Dendritic cell treated with granulocyte-macrophage colony-stimulating factor and Interleukin-4, amounts not matched to agents 40 ng/mL and 50 ng/mL, for 4 days (primary cell): Measurements from ENCODE around the gene OSBPL10.

Source experiments
- H3K27ac Mint-ChIP-seq: one replicate; pipeline ENCODE4 v1.8.0; 2022; ENCODE audit warnings: mild to moderate bottlenecking, mixed read lengths
- H3K27me3 Mint-ChIP-seq: one replicate; pipeline ENCODE4 v1.8.0; 2022; ENCODE audit warnings: mild to moderate bottlenecking, mixed read lengths
- H3K36me3 Mint-ChIP-seq: one replicate; pipeline ENCODE4 v1.8.0; 2022; ENCODE audit warnings: low read depth, mixed read lengths
- H3K4me1 Mint-ChIP-seq: one replicate; pipeline ENCODE4 v1.8.0; 2022; ENCODE audit warnings: low read depth, mixed read lengths
- H3K4me3 Mint-ChIP-seq: one replicate; pipeline ENCODE4 v1.8.0; 2022; ENCODE audit warnings: mild to moderate bottlenecking, moderate library complexity, mixed read lengths
- H3K9me3 Mint-ChIP-seq: one replicate; pipeline ENCODE4 v1.8.0; 2022; ENCODE audit warnings: mixed read lengths
- intact Hi-C: fragments of 100-400 bp; cut with micrococcal nuclease; formaldehyde crosslinking; loops from one replicate; pipeline ENCODE4 v1.15.0; 2022

OSBPL10 gene

GRCh38 chr3:31959951-31960792 is 20.9 kb downstream of the OSBPL10 start:
- intact Hi-C loops = no loop called here
- Mint-ChIP-seq H3K4me3 (no peak overlapping the region), H3K27me3 (peaks cover 13% of the 10 kb centered on the region), H3K4me1 (peaks cover 6% of the 10 kb centered on the region), H3K27ac (no peak overlapping the region), H3K36me3 (no peaks in the 10 kb centered on the region), H3K9me3 (peaks cover 9% of the 10 kb centered on the region)

DNA sequence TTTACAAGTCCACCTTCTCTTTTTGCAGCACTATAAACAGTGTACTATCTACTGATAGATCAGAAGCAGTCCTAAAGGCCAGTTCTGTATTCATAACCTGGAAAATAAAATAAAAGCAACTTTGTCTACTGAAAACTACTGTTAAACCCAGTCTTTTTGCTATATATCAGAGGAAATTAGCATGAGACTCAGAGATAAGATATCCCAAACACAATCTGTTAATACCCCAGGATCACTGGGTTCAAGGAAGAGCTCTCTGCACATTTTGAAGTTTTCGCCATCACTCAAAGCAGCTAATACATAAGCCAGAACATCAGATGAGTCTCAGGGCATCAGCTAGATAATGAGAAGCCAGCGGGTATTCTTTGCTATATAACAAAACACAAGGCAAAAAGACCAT is 21.8 kb downstream of the OSBPL10 start:
- H3K27me3 Mint-ChIP-seq = peaks cover 14% of the 10 kb centered on the region
- H3K27ac Mint-ChIP-seq = no peak overlapping the region
- peaks cover 15% of the 10 kb centered on the region for H3K9me3 Mint-ChIP-seq
- peaks cover 6% of the 10 kb centered on the region for H3K4me1 Mint-ChIP-seq
- H3K36me3 Mint-ChIP-seq = no peaks in the 10 kb centered on the region
- intact Hi-C loops = no loop called here
- H3K4me3 Mint-ChIP-seq = no peak overlapping the region

GRCh38 chr3:31958701-31959152 is 22.3 kb downstream of the OSBPL10 start:
- intact Hi-C loops = no loop called here
- Mint-ChIP-seq H3K27me3 (peaks cover 11% of the 10 kb centered on the region), H3K4me1 (peaks cover 6% of the 10 kb centered on the region), H3K27ac (no peak overlapping the region), H3K4me3 (no peak overlapping the region), H3K36me3 (no peaks in the 10 kb centered on the region), H3K9me3 (peaks cover 15% of the 10 kb centered on the region)

- Mint-ChIP-seq H3K27ac (no peak overlapping the region), H3K4me1 (no peaks in the 10 kb centered on the region), H3K36me3 (no peaks in the 10 kb centered on the region), H3K27me3 (peaks cover 8% of the 10 kb centered on the region), H3K4me3 (no peak overlapping the region), H3K9me3 (peaks cover 15% of the 10 kb centered on the region)
- intact Hi-C loops = no loop called here
Observed at GRCh38 chr3:31957106-31957505, 24.0 kb downstream of the OSBPL10 start.

GRCh38 chr3:31955581-31955980 is 25.5 kb downstream of the OSBPL10 start:
- H3K27ac Mint-ChIP-seq = no peak overlapping the region
- intact Hi-C loops = no loop called here
- H3K27me3 Mint-ChIP-seq = peaks cover 3% of the 10 kb centered on the region
- H3K9me3 Mint-ChIP-seq = peaks cover 15% of the 10 kb centered on the region
- no peaks in the 10 kb centered on the region for H3K4me1 Mint-ChIP-seq
- H3K36me3 Mint-ChIP-seq = no peaks in the 10 kb centered on the region
- no peak overlapping the region for H3K4me3 Mint-ChIP-seq

DNA sequence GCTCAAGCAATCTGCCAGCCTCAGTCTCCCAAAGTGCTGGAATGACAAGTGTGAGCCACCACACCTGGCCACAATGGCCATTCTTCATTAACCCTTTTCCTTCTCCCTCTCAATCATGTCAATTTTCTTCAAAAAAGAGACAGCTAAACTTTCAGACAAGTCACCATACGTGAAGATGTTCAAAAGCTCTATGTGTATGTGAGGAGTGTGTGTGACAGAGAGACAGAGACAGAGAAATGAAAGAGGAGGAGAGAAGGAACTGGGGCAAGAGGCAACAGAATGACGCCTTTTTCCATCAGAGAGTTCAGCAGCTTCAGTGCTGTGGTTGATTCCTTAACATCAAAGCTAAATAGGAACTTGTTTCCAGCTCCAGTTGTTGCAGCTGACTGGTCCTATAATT is 27.4 kb downstream of the OSBPL10 start:
- intact Hi-C loops = no loop called here

DNA sequence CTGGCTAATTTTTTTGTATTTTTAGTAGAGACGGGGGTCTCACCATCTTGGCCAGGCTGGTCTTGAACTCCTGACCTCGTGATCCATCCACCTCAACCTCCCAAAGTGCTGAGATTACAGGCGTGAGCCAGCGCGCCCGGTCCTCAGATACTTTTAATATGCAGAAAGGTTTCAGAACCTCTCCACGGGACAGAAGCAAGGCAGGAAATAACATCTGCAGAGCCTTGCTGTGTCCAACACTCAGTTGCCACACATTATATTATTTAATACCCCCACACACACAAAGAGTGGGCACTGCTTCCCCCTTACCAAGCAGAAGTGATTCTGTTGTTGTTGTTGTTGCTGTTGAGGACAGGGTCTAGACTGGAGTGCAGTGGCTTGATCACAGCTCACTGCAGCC is 28.0 kb downstream of the OSBPL10 start:
- H3K27ac Mint-ChIP-seq = no peak overlapping the region
- intact Hi-C loops = no loop called here
- peaks cover 2% of the 10 kb centered on the region for H3K27me3 Mint-ChIP-seq
- no peaks in the 10 kb centered on the region for H3K4me1 Mint-ChIP-seq
- no peaks in the 10 kb centered on the region for H3K36me3 Mint-ChIP-seq
- peaks cover 15% of the 10 kb centered on the region for H3K9me3 Mint-ChIP-seq
- no peak overlapping the region for H3K4me3 Mint-ChIP-seq

More for the DNA sequence above, 27.4 kb downstream of the OSBPL10 start:
- H3K27ac Mint-ChIP-seq = no peak overlapping the region
- H3K27me3 Mint-ChIP-seq = peaks cover 2% of the 10 kb centered on the region
- peaks cover 15% of the 10 kb centered on the region for H3K9me3 Mint-ChIP-seq
- H3K4me1 Mint-ChIP-seq = no peaks in the 10 kb centered on the region
- H3K36me3 Mint-ChIP-seq = no peaks in the 10 kb centered on the region
- H3K4me3 Mint-ChIP-seq = no peak overlapping the region

- H3K27me3 Mint-ChIP-seq = peaks cover 2% of the 10 kb centered on the region
- intact Hi-C loops = no loop called here
- H3K4me1 Mint-ChIP-seq = peaks cover 4% of the 10 kb centered on the region
- H3K36me3 Mint-ChIP-seq = no peaks in the 10 kb centered on the region
- peaks cover 15% of the 10 kb centered on the region for H3K9me3 Mint-ChIP-seq
- no peak overlapping the region for H3K4me3 Mint-ChIP-seq
- H3K27ac Mint-ChIP-seq = no peak overlapping the region
Observed at GRCh38 chr3:31952205-31952604, 28.9 kb downstream of the OSBPL10 start.

DNA sequence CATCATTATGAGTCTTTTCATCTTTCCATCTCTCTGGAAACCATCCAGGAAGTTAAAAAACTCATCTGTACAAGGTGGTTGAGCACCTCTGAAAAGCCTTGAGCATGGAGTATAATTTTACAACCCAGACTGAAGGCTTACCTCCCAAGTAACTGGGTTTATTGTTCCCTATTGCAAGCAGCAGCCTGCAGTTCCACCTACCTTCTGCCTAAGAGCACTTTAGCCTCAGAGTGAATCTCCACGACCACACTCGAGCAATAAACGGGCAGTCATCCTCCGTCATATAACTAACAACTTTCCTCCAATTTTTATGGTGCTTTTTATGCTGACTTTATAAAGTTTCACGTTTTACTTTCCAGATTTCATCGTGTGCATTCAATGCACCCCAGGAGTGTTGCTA is 32.8 kb downstream of the OSBPL10 start:
- Mint-ChIP-seq H3K4me3 (no peak overlapping the region), H3K9me3 (no peaks in the 10 kb centered on the region), H3K27me3 (no peaks in the 10 kb centered on the region), H3K27ac (no peak overlapping the region), H3K36me3 (no peaks in the 10 kb centered on the region), H3K4me1 (peaks cover 4% of the 10 kb centered on the region)
- intact Hi-C loops = no loop called here

DNA sequence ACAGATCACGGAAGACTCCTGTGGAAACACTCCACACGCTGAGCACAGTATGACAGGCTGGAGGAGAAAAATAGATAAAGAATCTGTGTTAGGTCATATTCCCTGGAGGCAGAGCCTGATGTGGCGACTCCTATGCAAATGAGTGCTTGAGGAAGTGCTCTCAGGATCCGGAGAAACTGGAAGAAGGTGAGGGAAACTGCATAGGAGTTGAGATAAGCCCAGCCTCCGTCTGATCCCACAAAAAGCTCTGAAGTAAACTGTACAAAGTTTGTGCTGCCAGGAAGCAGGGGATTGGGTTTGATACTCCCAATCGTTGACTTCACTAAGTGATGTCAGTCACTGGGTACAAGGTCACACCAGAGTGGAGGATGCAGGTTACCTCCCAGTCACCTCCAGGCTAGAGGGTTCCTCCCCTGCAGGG is 33.4 kb downstream of the OSBPL10 start:
- no peaks in the 10 kb centered on the region for H3K27me3 Mint-ChIP-seq
- H3K27ac Mint-ChIP-seq = no peak overlapping the region
- intact Hi-C loops = no loop called here
- no peaks in the 10 kb centered on the region for H3K9me3 Mint-ChIP-seq
- H3K4me3 Mint-ChIP-seq = no peak overlapping the region
- no peaks in the 10 kb centered on the region for H3K36me3 Mint-ChIP-seq
- H3K4me1 Mint-ChIP-seq = peaks cover 4% of the 10 kb centered on the region

GRCh38 chr3:31947162-31947561 is 33.9 kb downstream of the OSBPL10 start:
- no peaks in the 10 kb centered on the region for H3K9me3 Mint-ChIP-seq
- intact Hi-C loops = no loop called here
- no peak overlapping the region for H3K27ac Mint-ChIP-seq

GRCh38 chr3:31946484-31947081 is 34.5 kb downstream of the OSBPL10 start:
- Mint-ChIP-seq H3K4me3 (no peak overlapping the region), H3K27me3 (no peaks in the 10 kb centered on the region), H3K9me3 (no peaks in the 10 kb centered on the region), H3K36me3 (no peaks in the 10 kb centered on the region), H3K27ac (no peak overlapping the region), H3K4me1 (peaks cover 4% of the 10 kb centered on the region)
- intact Hi-C loops = no loop called here

More at GRCh38 chr3:31947162-31947561, 33.9 kb downstream of the OSBPL10 start:
- Mint-ChIP-seq H3K4me3 (no peak overlapping the region), H3K4me1 (peaks cover 4% of the 10 kb centered on the region), H3K36me3 (no peaks in the 10 kb centered on the region), H3K27me3 (no peaks in the 10 kb centered on the region)

DNA sequence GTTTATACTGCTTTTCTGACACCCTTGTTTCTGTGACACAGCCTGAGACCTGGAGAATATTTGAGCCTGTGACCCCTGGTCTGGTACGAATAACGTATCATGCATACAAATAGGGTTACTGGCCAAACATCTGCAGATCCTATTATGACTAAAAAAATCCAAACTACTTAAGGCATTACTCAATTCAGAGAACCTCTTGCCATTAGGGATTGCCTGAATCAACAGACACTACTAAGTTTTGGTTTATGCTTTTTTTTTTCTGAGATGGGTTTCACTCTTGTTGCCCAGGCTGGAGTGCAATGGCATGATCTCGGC is 35.4 kb downstream of the OSBPL10 start:
- Mint-ChIP-seq H3K4me3 (no peak overlapping the region), H3K27me3 (no peaks in the 10 kb centered on the region), H3K27ac (no peak overlapping the region), H3K36me3 (no peaks in the 10 kb centered on the region), H3K4me1 (peaks cover 4% of the 10 kb centered on the region), H3K9me3 (no peaks in the 10 kb centered on the region)
- intact Hi-C loops = no loop called here

- Mint-ChIP-seq H3K9me3 (no peaks in the 10 kb centered on the region), H3K27me3 (no peaks in the 10 kb centered on the region), H3K27ac (no peak overlapping the region), H3K4me1 (peaks cover 4% of the 10 kb centered on the region), H3K36me3 (no peaks in the 10 kb centered on the region), H3K4me3 (no peak overlapping the region)
- intact Hi-C loops = no loop called here
Observed at GRCh38 chr3:31943041-31943440, 38.0 kb downstream of the OSBPL10 start.
